HG02973 (cell line): ENCODE results near the gene LEFTY1.

Source experiments
- ATAC-seq: cut with Tn5 transposase; IDR thresholded peaks from one replicate; pipeline ENCODE4 v1.9.1; 2021; ENCODE audit warnings: moderate library complexity; ENCODE audit not compliant: unreplicated experiment

LEFTY1 gene

GRCh38 chr1:225917101-225917500 is 28.2 kb upstream of the LEFTY1 start:
- no peak for ATAC-seq

- ATAC-seq = no peak
Measured at GRCh38 chr1:225915538-225915991, 26.6 kb upstream of the LEFTY1 start.

- ATAC-seq = no peak
Measured at GRCh38 chr1:225914947-225915346, 26.0 kb upstream of the LEFTY1 start.

GRCh38 chr1:225914391-225914790 is 25.4 kb upstream of the LEFTY1 start:
- ATAC-seq = no peak

- peak; percentile 59 for ATAC-seq
Measured at GRCh38 chr1:225911191-225912130, 22.5 kb upstream of the LEFTY1 start.

- no peak for ATAC-seq
Measured at GRCh38 chr1:225909477-225909876, 20.5 kb upstream of the LEFTY1 start.

GRCh38 chr1:225908773-225909172 is 19.8 kb upstream of the LEFTY1 start:
- no peak for ATAC-seq

GRCh38 chr1:225908013-225908640 is 19.2 kb upstream of the LEFTY1 start:
- ATAC-seq = no peak

GRCh38 chr1:225907341-225907740 is 18.4 kb upstream of the LEFTY1 start:
- no peak for ATAC-seq

GRCh38 chr1:225906467-225906866 is 17.5 kb upstream of the LEFTY1 start:
- ATAC-seq = no peak

- no peak for ATAC-seq
Measured at GRCh38 chr1:225903623-225904022, 14.7 kb upstream of the LEFTY1 start.

- ATAC-seq = no peak
Measured at GRCh38 chr1:225899044-225899925, 10.3 kb upstream of the LEFTY1 start.

- no peak for ATAC-seq
Measured at GRCh38 chr1:225897595-225898514, 8.9 kb upstream of the LEFTY1 start.

- peak; percentile 100 for ATAC-seq
Measured at GRCh38 chr1:225896937-225897549, 8.1 kb upstream of the LEFTY1 start.

- ATAC-seq = no peak
Measured at GRCh38 chr1:225896494-225896893, 7.5 kb upstream of the LEFTY1 start.

- ATAC-seq = no peak
Measured at GRCh38 chr1:225892307-225892706, 3.4 kb upstream of the LEFTY1 start.

GRCh38 chr1:225891229-225891972 is 2.5 kb upstream of the LEFTY1 start:
- no peak for ATAC-seq

GRCh38 chr1:225890346-225891228 is 1.6 kb upstream of the LEFTY1 start:
- no peak for ATAC-seq
